Type B pancreatic cell (in vitro differentiated cells): ENCODE results near the gene AKR1D1. TPM values are rescaled to one million over a fixed set of nuclear protein-coding genes. Genes with fewer than 3 reads are reported as not detected.
"Not testable (repeated sequence)": the region's sequence is repeated elsewhere in the genome, so short reads cannot be mapped to it uniquely, and the experiment has no call there.

Experiments used
- DNase-seq: peaks from one replicate; pipeline ENCODE4 v3.0.0; 2021; ENCODE audit warnings: mixed read lengths; ENCODE audit not compliant: unreplicated experiment; ENCODE audit errors: extremely low spot score
- H3K27ac Mint-ChIP-seq: 2 replicates; pipeline ENCODE4 v1.8.0; 2021; ENCODE audit warnings: mild to moderate bottlenecking, mixed read lengths
- H3K27me3 Mint-ChIP-seq: 2 replicates; pipeline ENCODE4 v1.8.0; 2021; ENCODE audit warnings: mixed read lengths
- H3K36me3 Mint-ChIP-seq: 2 replicates; pipeline ENCODE4 v1.8.0; 2021; ENCODE audit warnings: mixed read lengths
- H3K4me1 Mint-ChIP-seq: one replicate; pipeline ENCODE4 v1.8.0; 2021; ENCODE audit warnings: mixed read lengths; ENCODE audit not compliant: unreplicated experiment
- H3K4me3 Mint-ChIP-seq: 2 replicates; pipeline ENCODE4 v1.8.0; 2021; ENCODE audit warnings: mild to moderate bottlenecking, mixed read lengths
- H3K9me3 Mint-ChIP-seq: 2 replicates; pipeline ENCODE4 v1.8.0; 2021; ENCODE audit warnings: mixed read lengths
- CTCF ChIP-seq: fragments of 200-600 bp; sonication (generic); conservative IDR thresholded peaks from 2 replicates; pipeline ENCODE4 v1.5.0; 2021; ENCODE audit warnings: antibody characterized with exemption, mild to moderate bottlenecking
- total RNA-seq: library from RNA; stranded (reverse); gene quantifications from 2 replicates; pipeline ENCODE4 v1.2.1, GENCODE V29; 2021; ENCODE audit warnings: low replicate concordance

The AKR1D1 gene
- total RNA-seq, 1 donor from 2014 or later = not detected

GRCh38 chr7:138081868-138082267, 5.6 kb downstream of the AKR1D1 start:
- H3K4me1 Mint-ChIP-seq = no peaks in the 10 kb centered on the region
- no peak for DNase-seq
- no peak for TF ChIP-seq CTCF
- no peaks in the 10 kb centered on the region for H3K36me3 Mint-ChIP-seq
- H3K4me3 Mint-ChIP-seq = no peak overlapping the region
- H3K27me3 Mint-ChIP-seq = no peaks in the 10 kb centered on the region
- no peak overlapping the region for H3K27ac Mint-ChIP-seq
- H3K9me3 Mint-ChIP-seq = no peaks in the 10 kb centered on the region

GRCh38 chr7:138083859-138084258, 7.6 kb downstream of the AKR1D1 start:
- no peaks in the 10 kb centered on the region for H3K9me3 Mint-ChIP-seq
- no peak for TF ChIP-seq CTCF
- H3K27me3 Mint-ChIP-seq = no peaks in the 10 kb centered on the region
- no peak for DNase-seq
- H3K4me3 Mint-ChIP-seq = no peak overlapping the region
- H3K4me1 Mint-ChIP-seq = no peaks in the 10 kb centered on the region
- no peaks in the 10 kb centered on the region for H3K36me3 Mint-ChIP-seq
- no peak overlapping the region for H3K27ac Mint-ChIP-seq

- H3K27ac Mint-ChIP-seq = no peak overlapping the region
- no peaks in the 10 kb centered on the region for H3K27me3 Mint-ChIP-seq
- no peaks in the 10 kb centered on the region for H3K9me3 Mint-ChIP-seq
- TF ChIP-seq CTCF = no peak
- no peaks in the 10 kb centered on the region for H3K4me1 Mint-ChIP-seq
- H3K36me3 Mint-ChIP-seq = no peaks in the 10 kb centered on the region
- no peak overlapping the region for H3K4me3 Mint-ChIP-seq
- no peak for DNase-seq
Observed at GRCh38 chr7:138086563-138087270, 10.5 kb downstream of the AKR1D1 start.

GRCh38 chr7:138089080-138089901, 13.0 kb downstream of the AKR1D1 start:
- Mint-ChIP-seq H3K9me3 (no peaks in the 10 kb centered on the region), H3K4me1 (no peaks in the 10 kb centered on the region), H3K27ac (no peak overlapping the region), H3K27me3 (no peaks in the 10 kb centered on the region), H3K4me3 (no peak overlapping the region), H3K36me3 (no peaks in the 10 kb centered on the region)
- no peak for DNase-seq
- no peak for TF ChIP-seq CTCF

- Mint-ChIP-seq H3K4me1 (no peaks in the 10 kb centered on the region), H3K4me3 (no peak overlapping the region), H3K27me3 (no peaks in the 10 kb centered on the region), H3K9me3 (no peaks in the 10 kb centered on the region), H3K27ac (no peak overlapping the region), H3K36me3 (no peaks in the 10 kb centered on the region)
- no peak for TF ChIP-seq CTCF
- no peak for DNase-seq
Observed at GRCh38 chr7:138091032-138091431, 14.8 kb downstream of the AKR1D1 start.

GRCh38 chr7:138091840-138092239, 15.6 kb downstream of the AKR1D1 start:
- H3K27ac Mint-ChIP-seq, H3K4me3 Mint-ChIP-seq, DNase-seq, H3K36me3 Mint-ChIP-seq, H3K27me3 Mint-ChIP-seq, H3K4me1 Mint-ChIP-seq, H3K9me3 Mint-ChIP-seq: not testable (repeated sequence)
